Inflammatory macrophage treated with lipopolysaccharide for 1 hour (primary cell): ENCODE results near the gene SALL4.
"Not testable (repeated sequence)": the region's sequence is repeated elsewhere in the genome, so short reads cannot be mapped to it uniquely, and the experiment has no call there.

ENCODE experiments used
- DNase-seq, 2 donors: peaks; one replicate each; pipeline ENCODE4 v3.0.0-alpha.2; 2020 to 2022

The SALL4 gene

DNA sequence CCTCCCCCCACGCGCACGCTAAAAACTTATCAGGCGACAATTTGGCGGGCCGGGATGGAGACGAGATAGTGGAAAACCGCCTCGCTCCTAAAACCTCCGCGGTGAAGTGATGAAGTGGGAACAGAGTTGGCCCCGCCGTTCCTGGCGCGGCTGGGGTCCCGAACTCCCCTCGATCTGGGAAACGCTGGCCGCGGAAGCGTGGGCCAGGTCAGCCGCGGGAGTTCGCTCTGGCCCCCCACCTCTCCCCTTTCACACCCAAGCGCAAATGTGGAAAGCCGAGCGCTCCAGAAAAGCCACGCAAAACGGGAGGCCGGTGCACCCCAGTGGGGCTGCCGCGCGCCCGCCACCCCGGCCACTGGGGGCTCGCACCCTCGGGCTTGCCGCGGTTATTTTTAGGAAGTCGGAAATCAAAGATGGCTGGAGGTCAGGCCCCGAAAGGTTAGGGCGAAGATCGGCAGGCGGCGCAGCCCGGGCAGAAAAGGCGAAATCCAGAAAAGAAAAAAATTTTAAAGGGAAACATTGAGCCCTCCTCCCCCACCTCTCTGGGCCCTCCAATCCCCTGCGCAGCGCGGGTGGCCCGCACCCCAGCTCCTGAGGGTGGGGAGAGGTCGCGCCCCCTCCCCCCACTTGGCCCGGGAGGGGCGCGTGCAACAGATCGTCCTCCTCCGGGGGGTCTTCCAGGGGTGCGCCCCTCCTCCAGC, 1.0 kb downstream of the SALL4 start:
- DNase-seq = no peak

DNA sequence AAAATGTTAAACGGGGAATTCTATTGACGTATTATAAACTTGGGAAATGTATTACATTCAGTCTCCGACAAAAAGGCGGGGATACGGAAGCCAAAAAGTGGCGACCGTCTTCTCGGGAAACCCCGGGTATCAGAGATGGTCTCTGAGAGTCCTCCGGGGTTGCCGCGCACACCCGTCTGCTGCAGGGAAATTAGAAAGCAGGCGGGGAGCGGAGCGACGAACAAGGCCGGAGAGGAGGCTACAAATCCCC, 1.5 kb downstream of the SALL4 start:
- no peak for DNase-seq

DNA sequence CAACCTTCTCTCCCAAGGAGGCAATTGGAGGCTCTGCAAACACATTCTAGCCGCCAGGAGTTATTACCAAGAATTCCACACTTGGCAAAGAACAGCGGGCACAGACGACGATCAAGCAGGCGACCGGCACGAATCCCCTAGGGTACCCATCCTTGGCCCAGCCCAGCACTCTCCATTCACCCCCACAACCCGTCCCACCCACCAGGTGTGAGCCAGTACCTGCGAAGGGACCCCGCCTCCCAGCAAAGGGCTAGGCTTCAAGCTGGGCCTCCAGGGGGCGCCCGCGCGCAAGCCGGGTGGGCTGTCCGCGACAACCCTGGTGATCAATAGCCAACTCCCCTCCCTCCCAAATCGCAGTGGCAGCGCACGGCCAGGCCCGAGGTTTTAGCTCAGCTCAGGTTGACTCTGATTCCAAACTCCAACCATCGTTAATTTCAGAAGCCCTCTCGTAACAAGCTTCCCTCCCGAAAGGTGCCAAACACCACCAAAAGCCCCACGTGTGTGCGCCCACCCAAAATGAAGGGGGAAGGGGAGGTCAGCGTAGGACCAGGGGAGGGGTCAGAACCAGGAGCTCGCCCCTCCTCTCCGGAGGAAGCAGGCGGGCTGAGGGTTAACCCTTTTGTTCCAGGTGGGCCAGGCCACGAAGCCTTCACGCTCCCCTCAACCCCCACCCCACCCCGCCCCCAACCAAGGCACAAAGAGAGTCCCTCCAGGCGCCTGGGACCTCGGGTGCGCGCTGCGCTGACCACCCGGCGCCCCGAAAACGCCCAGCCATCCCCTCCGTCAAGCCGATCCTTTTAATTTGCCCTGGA, 2.1 kb downstream of the SALL4 start:
- no peak for DNase-seq

DNA sequence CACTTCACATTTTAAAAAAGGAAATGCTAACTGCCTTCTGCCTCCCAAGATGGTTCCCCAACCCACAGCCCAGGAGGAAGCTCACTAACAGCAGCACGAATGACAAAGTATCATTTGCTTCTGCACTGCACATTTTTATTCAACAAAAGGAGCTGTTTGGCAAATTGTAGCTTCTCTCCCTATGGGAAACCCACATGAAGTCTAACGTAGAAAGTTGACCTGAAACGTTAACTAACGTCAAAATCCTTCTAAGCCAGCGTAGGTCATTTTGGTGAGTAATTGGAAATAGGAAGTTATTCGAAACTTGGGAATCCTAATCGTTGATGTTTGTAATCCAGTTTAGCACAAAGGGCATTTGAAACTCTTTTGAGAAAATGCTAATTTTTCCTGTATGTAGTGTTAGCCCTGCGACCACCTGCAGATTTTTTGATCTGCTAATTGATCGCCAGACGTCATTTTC, 2.9 kb downstream of the SALL4 start:
- DNase-seq = peak; percentile 9 to 22

DNA sequence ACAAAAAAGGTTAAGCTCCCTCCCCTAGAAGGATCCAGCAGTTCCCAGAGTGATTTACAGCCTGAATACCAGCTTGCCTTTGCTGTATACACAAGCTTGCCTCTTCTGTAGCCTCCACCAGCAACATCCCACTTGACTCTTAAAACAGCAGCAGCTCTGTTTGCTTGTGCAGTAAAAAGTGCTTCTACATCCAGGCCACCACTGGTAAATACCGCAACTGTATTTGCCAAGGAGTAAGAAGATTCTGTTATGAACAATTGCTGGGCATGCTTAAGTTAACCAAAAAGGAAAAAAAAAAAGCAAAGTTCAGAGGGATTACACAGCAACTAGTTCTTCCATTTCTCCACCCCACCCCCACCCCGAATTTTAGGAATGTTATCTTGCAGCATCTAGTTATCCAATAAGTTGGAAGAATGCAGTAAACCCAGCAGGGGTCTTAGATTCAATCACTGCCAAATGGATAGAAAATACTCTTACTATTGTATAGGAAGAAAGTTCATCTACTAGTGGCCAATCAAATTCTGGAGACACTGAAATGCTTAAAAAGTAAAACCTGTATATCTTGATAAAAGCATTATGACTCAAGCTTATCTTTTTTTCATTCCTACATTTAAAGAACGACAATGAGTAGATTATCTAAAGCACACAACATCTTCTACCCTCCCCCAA, 4.8 kb downstream of the SALL4 start:
- no peak for DNase-seq

DNA sequence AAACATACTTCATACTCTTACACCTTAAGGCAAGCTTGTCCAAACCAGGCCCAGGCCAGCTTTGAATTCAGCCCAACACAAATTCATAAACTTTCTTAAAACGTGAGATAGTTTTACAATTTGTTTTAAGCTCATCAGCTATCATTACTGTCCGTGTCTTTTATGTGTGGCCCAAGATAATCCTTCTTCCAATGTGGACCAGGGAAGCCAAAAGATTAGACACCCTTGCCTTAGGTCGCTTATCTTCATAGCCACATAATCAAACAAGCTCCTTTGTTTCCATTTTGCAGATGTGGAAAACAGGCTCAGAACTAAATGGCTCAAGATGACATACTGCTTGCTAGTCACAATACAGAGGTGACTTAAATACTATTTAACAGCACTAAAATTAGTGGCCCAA, 6.0 kb downstream of the SALL4 start:
- DNase-seq = no peak

DNA sequence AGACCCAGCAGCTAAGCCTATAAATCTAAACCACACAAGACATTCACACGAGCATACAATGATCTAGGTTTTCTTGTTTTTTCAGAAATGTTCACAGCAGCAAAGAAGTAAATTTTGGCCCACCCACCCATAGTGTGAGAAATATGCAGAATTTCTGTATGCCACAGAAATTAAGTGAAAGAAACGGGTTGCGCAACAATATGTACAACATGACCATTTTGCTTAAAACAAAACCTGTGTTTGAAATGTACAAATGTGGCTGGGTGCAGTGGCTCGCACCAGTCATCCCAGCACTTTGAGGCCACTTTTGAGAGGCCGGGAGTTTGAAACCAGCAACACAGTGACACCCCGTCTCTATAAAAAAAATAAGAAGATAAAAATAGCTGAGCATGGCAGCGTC, 9.4 kb downstream of the SALL4 start:
- no peak for DNase-seq

DNA sequence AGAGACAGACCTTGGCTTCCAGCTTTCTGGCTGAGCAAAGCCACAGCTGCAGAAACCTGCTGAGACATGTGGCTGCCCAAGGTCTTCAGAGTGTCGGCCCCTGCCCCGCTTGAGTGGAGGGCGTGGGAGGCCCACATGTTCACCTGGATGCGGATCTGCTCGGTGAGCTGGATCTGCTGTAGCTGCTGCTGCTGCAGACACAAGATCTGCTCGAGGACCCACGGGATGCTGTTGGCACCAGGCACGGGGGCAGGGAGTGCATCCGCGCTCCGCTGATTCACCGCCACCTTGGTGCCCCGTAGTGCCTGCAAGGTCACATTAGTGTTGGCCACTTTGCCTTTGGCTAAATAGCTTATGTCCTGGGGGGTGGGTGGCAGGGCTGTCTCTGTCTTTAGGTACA, 10.7 kb downstream of the SALL4 start:
- DNase-seq = no peak

DNA sequence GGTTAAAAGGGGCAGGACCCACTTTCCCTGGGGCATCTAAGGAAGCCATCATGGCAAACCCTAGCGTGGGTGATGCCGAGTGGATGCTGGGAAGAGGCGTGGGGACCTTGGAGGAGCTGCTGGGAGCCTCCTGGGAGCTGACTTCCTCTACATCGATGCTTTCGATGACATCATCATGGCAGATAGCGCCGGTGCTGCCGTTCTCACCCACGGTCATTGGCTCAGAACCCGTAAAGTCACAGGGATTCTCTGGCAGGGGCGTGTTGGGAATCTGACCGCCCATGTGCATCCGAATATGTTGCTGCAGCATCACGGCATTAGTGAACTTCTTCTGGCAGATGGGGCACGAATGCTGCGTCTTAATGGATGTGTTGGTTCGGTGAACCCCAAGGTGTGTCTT, 12.1 kb downstream of the SALL4 start:
- no peak for DNase-seq

DNA sequence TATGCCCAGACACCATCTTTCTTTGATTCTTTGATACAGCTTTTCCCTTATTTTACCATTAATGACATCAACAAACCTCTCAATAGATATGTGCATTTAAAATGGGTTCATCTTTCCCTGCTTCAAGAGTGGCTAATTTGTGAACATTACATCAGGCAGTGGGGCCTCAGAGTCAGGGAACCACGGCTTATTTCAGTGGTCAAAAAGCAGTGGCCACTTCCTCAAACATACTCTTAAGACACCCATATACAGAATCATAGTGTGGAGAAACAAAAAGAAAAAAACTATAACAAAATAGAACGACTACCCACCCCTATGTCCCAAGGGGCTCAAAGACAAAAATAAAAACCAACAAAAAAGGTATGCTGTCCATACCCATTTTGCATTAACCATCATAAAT, 12.9 kb downstream of the SALL4 start:
- no peak for DNase-seq

DNA sequence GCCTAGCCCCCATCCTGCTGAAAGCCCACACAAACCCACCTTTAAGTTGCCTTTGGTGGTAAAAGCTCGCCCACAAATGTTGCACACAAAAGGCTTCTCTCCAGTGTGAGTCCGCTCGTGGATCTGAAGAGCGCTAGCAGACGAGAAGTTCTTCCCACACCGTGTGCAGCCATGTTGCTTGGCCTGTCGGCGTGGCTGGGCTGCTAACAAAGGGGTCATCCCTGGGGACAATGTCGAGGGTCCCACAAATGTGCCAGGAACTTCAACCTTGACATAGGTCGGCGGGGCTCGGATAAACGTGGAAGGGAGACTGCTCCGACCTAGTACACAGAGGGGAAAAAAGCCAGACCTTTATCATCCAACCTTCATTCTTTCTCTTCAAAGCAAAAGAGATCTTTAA, 13.5 kb downstream of the SALL4 start:
- DNase-seq = no peak

DNA sequence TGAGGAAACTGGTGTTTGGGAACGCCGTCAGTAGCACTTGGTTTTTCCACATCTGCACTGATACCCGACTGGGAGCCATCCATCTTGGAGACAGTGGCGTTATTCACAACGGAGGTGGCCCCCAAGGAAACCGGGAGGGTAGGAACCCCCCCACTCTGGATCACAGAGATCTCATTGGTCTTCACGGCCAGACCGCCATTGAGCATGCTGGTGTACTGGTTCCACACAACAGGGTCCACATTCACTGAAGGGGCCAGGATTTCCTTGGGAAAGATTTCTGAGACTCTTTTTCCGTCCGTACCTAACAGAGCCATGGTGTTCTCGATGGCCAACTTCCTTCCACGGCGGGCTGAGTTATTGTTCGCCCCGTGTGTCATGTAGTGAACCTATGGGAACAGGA, 18.0 kb downstream of the SALL4 start:
- no peak for DNase-seq

DNA sequence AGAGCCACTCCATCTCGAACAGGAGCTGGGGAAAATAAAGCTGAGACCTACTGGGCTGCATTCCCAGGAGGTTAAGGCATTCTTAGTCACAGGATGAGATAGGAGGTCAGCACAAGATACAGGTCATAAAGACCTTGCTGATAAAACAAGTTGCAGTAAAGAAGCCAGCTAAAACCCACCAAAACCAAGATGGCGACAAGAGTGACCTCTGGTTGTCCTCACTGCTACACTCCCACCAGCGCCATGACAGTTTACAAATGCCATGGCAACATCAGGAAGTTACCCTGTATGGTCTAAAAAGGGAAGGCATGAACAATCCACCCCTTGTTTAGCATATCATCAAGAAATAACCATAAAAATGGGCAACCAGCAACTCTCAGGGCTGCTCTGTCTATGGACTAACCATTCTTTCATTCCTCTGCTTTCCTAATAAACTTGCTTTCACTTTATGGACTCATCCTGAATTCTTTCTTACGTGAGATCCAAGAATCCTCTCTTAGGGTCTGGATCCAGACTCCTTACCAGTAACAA, 24.0 kb downstream of the SALL4 start:
- DNase-seq = not testable (repeated sequence)

DNA sequence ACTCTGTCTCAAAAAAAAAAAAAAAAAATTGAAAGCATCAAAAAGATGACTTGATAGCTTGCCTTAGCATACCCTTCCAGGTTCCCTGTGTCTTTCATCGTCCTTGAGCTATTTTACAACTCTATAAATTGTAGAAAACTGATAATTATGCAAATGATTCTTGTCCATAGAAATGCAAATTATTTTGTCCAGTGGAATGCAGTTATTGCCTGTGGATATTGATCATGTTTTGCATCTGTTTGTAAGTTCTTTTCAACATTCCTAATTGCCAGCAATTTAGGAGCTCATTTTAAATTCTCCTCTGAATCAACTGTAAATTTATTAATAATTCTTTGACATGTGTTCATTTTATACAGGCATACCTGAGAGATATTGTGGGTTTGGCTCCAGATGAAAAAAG, 27.1 kb downstream of the SALL4 start:
- DNase-seq = no peak

DNA sequence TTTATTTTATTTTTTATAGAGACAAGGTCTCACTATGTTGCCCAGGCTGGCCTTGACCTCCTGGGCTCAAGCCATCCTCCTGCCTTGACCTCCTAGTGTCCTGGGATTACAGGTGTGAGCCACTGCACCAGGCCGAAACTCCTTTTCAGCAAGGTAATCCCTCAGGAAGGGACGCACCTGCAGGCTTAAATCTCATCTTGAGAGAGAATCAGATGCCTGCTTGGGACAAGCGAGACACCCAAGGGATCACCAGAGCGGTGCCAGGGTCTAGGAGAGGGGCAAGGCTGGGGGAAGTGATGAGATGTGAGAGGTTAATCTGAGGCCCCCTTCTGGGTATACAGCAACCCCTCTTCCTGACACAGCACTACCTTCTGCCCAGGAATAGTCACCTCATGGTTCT, 30.1 kb downstream of the SALL4 start:
- DNase-seq = no peak

DNA sequence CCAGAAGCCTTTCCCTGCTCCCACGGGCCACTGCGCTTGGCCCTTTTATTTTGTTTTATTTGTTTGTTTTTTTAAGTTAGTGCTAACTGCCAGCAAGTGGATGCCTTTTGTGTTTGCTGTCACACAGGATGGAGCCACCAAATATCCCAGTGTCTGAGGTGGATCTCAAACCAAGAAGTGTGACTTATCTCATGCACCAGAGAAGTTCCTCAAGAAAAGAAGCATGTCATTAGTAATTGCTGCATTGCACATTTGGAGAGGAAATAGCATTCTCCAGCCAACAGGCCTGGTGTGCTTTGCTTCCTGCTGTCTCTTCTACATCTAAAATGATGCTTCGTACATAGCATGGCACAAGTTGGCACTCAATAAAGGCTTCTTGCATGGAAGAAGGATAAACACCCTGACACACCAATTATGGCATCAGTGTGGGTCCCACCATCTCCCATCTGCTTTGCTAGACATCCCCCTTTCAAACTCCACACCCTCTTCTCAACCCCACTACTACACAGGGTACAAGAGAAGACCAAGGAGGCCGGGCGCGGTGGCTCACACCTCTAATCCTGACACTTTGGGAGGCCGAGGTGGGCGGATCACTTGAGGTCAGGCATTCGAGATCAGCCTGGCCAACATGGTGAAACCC, 32.2 kb downstream of the SALL4 start:
- no peak for DNase-seq

DNA sequence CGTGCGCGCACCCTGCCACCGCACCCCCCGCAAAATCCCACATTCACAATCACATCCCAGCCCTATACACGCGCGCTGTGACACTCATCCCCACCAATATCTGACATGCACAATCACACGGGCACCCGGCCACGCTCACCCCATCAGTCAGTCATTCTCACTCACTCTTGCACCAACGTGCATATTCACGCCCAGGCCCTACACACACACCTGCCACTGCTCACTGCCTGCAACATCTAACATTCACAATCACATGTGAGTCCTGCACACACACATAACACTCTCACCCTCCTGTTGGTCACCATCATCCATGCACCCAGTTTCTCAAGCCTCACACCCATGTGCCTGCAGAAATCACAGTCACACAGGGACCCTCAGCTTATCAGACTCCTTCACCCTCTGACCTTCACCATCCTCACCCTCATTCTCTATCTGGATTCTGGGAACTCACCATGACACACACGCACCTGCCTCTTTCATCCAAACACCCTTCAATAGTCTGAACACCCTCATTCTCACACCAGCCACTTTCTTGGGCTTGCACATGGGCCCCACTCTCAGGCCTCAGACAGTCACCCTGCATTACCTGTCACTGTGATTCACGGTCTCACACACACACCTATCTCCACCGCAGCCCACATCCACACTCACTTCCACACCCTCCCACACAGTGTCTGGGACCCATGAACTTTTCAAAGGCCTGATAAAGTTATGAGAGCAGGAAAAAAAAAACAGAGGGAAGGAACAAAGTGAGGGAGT, 33.4 kb downstream of the SALL4 start:
- no peak for DNase-seq

DNA sequence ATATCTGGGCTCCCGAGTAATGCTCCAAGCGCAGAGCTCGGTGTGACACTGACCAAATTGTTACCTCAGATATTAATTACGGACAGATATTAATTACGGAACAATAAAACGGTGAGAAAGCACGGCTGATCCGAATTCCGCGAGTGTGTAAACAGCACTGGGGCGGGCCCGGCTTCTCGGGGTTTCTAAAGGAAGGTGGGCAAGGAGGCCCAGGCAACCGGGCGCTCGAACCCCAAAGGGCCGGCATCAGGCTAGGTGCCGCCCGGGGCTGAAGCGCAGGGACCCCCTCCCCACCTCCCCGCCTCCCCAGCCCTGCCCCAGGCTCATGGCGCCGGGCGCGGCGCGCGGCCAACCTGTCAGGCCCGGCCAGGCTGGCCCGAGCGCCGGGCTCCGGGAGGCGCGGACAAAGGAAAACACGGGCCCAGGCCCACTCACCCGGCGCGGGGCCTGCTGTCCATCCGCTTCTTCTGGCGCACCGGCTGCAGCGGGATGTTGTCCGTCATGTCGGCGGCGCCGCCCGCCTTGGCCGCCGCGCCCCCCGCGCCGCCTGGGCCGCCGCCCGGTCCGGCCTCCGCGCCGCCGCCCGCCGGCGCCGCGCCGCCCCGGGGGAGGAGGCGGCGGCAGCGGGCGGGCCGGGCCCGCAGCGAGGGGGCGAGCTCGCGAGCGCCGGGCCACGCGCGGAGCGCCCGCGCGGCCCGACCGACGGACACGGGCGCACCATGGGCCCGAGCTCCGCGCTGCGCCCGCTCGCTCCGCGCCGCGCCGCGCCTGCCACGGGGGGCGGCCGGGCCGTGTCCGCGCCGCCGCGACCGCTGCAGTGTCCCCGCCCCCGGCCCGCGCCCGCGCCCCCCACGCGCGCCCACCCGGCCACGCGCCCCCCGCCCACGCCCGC, 34.2 kb downstream of the SALL4 start, which contains the start of gene ATP9A:
Gene ATP9A, minus strand, starts transcription at position 524 of the 892 bp plus-strand sequence. Its CDS starts 21 bp downstream, at position 503.
- DNase-seq = no peak

DNA sequence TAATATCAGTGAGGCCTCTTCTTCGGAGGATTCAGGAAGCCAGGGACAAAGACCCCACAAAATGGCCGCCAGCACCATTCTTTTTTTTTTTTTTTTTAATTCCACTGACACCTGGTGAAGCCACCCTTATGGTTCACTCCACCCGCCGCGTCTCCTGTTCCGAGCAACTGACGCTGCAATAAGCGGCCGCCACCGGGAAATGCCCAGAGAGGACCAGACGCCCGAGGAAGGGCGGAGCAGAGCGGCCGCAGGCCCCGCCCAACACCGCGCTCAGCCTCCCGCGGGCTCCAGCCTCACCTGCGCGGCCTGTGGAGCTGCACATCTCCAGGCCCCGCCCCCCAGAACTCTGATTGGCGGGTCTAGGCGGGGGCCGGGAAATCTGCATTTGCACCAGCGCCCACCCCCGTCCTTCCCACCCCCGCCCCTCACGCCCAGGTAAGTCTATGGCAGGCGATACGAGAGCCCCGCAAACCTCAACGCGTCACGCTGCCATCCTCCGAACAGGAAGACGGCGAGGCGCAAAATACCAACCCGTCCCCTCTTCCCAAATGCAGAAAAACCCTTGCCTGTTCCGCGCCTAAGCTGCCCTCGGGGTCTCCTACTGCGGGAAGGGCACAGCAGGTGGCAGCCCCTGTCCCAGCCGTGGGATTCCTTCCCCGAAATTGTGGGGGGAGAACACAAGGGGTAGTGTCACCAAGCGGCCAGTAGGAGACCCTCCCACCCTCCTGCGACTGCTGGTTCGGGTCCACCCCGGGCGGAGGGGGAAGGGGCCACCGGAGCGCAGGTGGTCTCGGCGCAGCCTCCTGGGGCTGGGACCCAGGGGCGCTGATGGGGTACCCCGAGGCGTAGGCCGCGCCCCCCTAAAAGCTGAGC, 35.1 kb downstream of the SALL4 start:
- DNase-seq = peak in 1 of 2 donors; percentile 11

DNA sequence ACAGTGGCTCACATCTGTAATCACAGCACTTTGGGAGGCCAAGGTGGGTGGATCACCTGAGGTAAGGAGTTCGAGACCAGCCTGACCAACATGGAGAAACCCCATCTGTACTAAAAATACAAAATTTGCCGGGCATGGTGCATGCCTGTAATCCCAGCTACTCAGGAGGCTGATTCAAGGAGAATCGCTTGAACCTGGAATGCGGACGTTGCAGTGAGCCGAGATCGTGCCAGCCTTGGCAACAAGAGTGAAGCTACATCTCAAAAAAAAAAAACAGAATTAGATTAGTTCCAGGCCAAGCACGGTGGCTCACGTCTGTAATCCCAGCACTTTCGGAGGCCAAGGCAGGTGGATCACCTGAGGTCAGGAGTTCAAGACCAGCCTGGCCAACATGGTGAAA, 36.9 kb downstream of the SALL4 start:
- DNase-seq = not testable (repeated sequence)
